Lung (tissue), 12 donors: ENCODE data around the gene HACL1. TPM values are rescaled to one million over a fixed set of nuclear protein-coding genes. Genes with fewer than 3 reads are reported as not detected.

ENCODE experiments used
- ATAC-seq: fragments of 200-7000 bp; cut with Tn5 transposase; one replicate; pipeline ENCODE4 v1.9.1; 2020; ENCODE audit warnings: moderate number of reproducible peaks; ENCODE audit not compliant: insufficient read depth, low FRiP score
- DNase-seq, 3 donors: peaks; one replicate each; pipeline ENCODE4 v3.0.0-alpha.2; 2013 to 2017
- H3K27ac ChIP-seq, 2 donors: one replicate each; pipeline ENCODE4 v1.5.1; 2013; ENCODE audit warnings: mild to moderate bottlenecking in 2 of 2, moderate library complexity in 2 of 2, control low read depth in 1 of 2, inconsistent platforms in 1 of 2, low read depth in 1 of 2, low read length in 1 of 2
- H3K27me3 ChIP-seq, 3 donors: one replicate each; pipeline ENCODE4 v1.5.1; 2013; ENCODE audit warnings: low read length in 2 of 3; ENCODE audit not compliant: control insufficient read depth in 3 of 3, insufficient read depth in 3 of 3
- H3K36me3 ChIP-seq, 4 donors: one replicate each; pipeline ENCODE4 v1.5.1; 2013; ENCODE audit warnings: low read length in 4 of 4, mild to moderate bottlenecking in 1 of 4, moderate library complexity in 1 of 4; ENCODE audit not compliant: control insufficient read depth in 4 of 4, insufficient read depth in 4 of 4
- H3K4me1 ChIP-seq, 5 donors: one replicate each; pipeline ENCODE4 v1.5.1; 2013; ENCODE audit warnings: low read length in 5 of 5, mild to moderate bottlenecking in 2 of 5, moderate library complexity in 1 of 5; ENCODE audit not compliant: control insufficient read depth in 5 of 5, insufficient read depth in 5 of 5
- H3K4me3 ChIP-seq: one replicate; pipeline ENCODE4 v1.5.1; 2013; ENCODE audit warnings: mild to moderate bottlenecking, control low read depth, moderate library complexity
- H3K9ac ChIP-seq, 2 donors: one replicate each; pipeline ENCODE4 v1.5.1; 2013; ENCODE audit warnings: low read length in 2 of 2, control low read depth in 1 of 2; ENCODE audit not compliant: insufficient read depth in 1 of 2
- H3K9me3 ChIP-seq, 4 donors: one replicate each; pipeline ENCODE4 v1.5.1; 2013; ENCODE audit warnings: low read length in 3 of 4, mild to moderate bottlenecking in 1 of 4, moderate library complexity in 1 of 4; ENCODE audit not compliant: control insufficient read depth in 4 of 4, insufficient read depth in 3 of 4
- CTCF ChIP-seq: IDR thresholded peaks from 2 replicates; pipeline ENCODE4 v1.5.1; 2012; ENCODE audit warnings: mild to moderate bottlenecking; ENCODE audit errors: control extremely low read depth, extremely low read depth
- WGBS, 2 donors: extraction: QIAGEN DNeasy Blood & Tissue Kit; methylation state at CpG; one replicate each; pipeline ENCODE4 v1.1.7; 2013; 5-methylcytosine and 5-hydroxymethylcytosine counted together
- polyA plus RNA-seq, 2 donors: library from polyadenylated mRNA; stranded (reverse); fragments of 200-250 nt; gene quantifications; one replicate each; pipeline ENCODE4 v1.2.1, GENCODE V29; 2013
- total RNA-seq, 2 donors: library from RNA; depleted of rRNA in 1 of 2; stranded (reverse); fragments of >200 nt in 1 of 2; gene quantifications; one replicate each; pipeline ENCODE4 v1.2.1, GENCODE V29; 2014 to 2021
- donor health status: control.
- donor health status: control.
- donor health status: Bipolar disorder and iron deficiency.
- donor health status: healthy.
- donor health status: DM: yes; HTN: yes; CAD: no.

Gene HACL1
- total and polyA plus RNA-seq, 4 donors, result 14.7 to 27.7 (median 21.6) TPM

GRCh38 chr3:15519096-15519495 is 82.3 kb downstream of the HACL1 start:
- WGBS, 2 donors, result 94 to 99% methylated on average over 4 of the region's 4 CpGs
- Histone ChIP-seq H3K27me3 (no peaks in the 10 kb centered on the region), H3K9ac (no peak overlapping the region), H3K36me3 (no peaks in the 10 kb centered on the region), H3K4me1 (peaks cover 0 to 22% (median 8%) of the 10 kb centered on the region in 5 donors), H3K27ac (no peak overlapping the region), H3K9me3 (no peaks in the 10 kb centered on the region), H3K4me3 (no peak overlapping the region)
- DNase-seq (no peak), ATAC-seq (no peak)
- no peak for TF ChIP-seq CTCF

GRCh38 chr3:15514663-15515340 is 86.6 kb downstream of the HACL1 start:
- Histone ChIP-seq H3K9ac (no peak overlapping the region), H3K36me3 (no peaks in the 10 kb centered on the region), H3K4me3 (no peak overlapping the region), H3K9me3 (no peaks in the 10 kb centered on the region), H3K4me1 (peaks cover 0 to 17% (median 11%) of the 10 kb centered on the region in 5 donors), H3K27me3 (no peaks in the 10 kb centered on the region), H3K27ac (no peak overlapping the region)
- DNase-seq, result no peak
- TF ChIP-seq CTCF, result no peak
- ATAC-seq, result no peak
- 96 to 98% methylated on average over 4 of the region's 4 CpGs for WGBS, 2 donors

- Histone ChIP-seq H3K4me3 (no peak overlapping the region), H3K9ac (no peak overlapping the region), H3K36me3 (no peaks in the 10 kb centered on the region), H3K27me3 (no peaks in the 10 kb centered on the region), H3K4me1 (peaks cover 0 to 17% (median 11%) of the 10 kb centered on the region in 5 donors), H3K9me3 (no peaks in the 10 kb centered on the region), H3K27ac (no peak overlapping the region)
- WGBS, 2 donors, result 61 to 77% methylated on average over 5 of the region's 5 CpGs
- no peak for TF ChIP-seq CTCF
- ATAC-seq (no peak), DNase-seq (no peak)
Observed at GRCh38 chr3:15513810-15514662, 87.3 kb downstream of the HACL1 start.
